ENCODE results near the gene CBX5.

GRCh38 chr12:54296393-54297099 is 16.6 kb upstream of the CBX5 start:
- TF ChIP-seq POLR2A (IDR thresholded peaks at IDR 0.05) (no peak), CTCF (IDR thresholded peaks at IDR 0.05) (no peak), POLR2AphosphoS5 (IDR thresholded peaks at IDR 0.05) (no peak)

Measured in gastroesophageal sphincter (tissue), 3 donors.